ENCODE measurements around the gene SHFL.

SHFL gene

DNA sequence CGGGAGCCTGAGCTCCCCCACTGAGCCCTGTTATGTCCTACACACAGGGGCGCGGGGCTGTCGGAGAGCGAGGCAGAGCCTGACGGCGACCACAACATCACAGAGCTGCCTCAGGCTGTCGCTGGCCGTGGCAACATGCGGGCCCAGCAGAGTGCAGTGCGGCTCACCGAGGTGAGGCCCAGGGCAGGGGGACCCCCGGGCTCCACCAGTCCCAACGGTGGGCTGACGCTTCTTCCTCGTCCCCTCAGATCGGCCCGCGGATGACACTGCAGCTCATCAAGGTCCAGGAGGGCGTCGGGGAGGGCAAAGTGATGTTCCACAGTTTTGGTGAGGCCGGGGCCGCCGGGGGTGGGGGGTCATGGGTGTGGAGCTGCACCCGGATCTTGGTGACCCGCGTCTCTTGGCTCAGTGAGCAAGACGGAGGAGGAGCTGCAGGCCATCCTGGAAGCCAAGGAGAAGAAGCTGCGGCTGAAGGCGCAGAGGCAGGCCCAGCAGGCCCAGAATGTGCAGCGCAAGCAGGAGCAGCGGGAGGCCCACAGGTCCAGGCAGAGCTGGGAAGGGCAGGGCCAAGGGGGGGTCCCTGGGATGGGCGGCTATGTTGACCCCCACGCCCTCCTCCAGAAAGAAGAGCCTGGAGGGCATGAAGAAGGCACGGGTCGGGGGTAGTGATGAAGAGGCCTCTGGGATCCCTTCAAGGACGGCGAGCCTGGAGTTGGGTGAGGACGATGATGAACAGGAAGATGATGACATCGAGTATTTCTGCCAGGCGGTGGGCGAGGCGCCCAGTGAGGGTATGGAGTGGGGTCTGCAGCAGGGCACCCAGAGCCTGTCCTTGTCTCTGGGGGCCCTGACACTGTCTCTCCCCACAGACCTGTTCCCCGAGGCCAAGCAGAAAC is 24.2 kb downstream of the SHFL start:
- no peak for DNase-seq

DNA sequence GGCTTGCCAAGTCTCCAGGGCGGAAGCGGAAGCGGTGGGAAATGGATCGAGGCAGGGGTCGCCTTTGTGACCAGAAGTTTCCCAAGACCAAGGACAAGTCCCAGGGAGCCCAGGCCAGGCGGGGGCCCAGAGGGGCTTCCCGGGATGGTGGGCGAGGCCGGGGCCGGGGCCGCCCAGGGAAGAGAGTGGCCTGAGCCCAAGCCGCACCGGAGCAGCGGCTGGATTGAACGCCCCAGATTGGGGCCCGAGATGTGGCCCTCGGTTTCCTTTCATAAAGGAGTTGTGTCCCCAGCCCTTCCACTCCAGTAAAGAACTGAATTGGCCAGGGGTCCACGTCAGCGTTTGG is 24.8 kb downstream of the SHFL start:
- DNase-seq = no peak

DNA sequence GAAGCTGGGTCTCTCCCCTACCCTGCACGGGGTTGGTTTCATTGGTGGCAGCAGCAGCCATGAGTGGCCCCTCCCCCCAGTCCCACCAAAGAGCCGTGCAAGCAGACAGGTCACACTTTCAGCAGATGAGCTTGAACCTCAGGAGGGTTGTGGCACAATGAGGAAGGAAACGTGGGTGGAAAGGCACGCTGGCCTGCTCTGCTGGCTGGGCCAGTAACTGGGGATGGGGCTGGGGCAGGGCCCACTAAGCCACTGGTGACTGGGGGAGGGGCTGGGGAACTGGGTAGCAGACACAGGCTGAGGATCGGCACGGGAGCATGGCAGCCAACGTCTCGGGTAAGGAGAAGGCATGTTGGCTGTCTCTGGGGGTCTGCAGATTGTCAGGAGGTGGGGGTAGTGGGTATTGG is 25.3 kb downstream of the SHFL start, which contains the start of gene P2RY11:
Gene P2RY11 (plus strand): TSS at position 289 of the 407 bp plus-strand sequence. CDS start 29 bp downstream, at position 318.
- DNase-seq = peak; percentile 31

DNA sequence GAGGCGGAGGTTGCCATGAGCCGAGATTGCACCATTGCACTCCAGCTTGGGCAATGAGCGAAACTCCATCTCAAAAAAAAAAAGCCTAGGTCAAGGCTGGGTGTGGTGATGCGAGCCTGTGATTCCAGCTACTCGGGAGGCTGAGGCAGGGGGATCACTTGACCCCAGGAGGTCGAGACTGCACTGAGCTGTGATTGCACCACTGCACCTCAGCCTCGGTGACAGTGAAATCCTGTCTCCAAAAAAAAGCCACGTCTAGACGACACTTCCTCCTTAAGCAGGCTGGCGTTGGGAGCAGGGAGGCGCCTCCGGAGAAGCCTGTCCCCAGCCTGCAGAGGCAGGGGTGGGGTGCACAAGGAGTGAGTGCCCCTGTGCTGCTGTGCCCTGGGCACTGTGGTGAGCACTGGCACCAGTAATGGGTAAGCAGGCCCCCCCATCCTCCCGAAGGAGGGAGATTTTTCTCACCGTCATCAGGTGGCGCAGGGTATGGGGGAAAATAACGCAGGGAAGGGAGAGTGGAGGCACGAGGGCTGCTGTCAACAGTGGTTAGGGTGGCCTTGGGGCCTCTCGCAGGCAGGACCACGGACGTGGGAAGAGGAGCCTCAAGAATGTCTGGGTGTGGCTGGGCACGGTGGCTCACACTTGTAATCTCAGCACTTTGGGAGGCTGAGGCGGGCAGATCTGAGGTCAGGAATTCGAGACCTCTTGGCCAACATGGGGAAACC is 26.1 kb downstream of the SHFL start:
- DNase-seq = peak; percentile 63

DNA sequence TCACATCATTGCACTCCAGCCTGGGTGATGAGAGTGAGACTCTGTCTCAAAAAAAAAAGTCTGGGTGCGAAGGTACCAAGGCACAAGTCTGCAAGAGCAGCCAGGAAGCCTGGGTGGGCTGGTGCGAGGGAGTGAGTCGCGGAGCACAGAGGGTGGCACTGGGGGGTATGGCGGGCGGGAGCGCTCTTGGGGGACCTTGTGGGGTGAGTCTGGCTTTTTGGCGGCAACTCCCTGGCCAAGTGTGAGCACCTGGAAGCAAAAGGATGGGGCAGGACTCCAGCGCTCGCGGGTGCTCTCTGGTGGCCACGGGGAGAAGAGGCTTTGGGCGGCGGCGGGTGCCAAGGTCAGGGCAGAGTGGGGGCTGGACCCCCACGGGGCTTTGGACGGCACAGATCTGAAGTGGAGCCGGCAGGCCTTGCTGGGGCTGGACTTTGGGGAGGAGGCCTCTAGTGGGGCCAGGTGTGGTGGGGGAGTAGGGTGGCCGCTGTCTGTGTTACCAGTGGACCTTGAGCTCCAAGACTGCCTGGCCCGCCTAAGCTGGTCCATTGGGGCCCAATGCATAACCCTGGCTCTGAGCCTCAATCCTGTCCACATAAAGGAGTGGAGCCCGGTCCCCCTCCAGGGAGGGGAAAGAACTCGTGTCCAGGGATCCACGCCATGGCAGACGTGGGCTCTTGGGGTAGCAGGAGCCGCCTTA is 26.9 kb downstream of the SHFL start:
- DNase-seq = peak; percentile 62

DNA sequence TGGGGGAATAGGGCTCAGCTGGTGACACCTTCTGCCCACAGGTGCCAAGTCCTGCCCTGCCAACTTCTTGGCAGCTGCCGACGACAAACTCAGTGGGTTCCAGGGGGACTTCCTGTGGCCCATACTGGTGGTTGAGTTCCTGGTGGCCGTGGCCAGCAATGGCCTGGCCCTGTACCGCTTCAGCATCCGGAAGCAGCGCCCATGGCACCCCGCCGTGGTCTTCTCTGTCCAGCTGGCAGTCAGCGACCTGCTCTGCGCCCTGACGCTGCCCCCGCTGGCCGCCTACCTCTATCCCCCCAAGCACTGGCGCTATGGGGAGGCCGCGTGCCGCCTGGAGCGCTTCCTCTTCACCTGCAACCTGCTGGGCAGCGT is 27.5 kb downstream of the SHFL start:
- no peak for DNase-seq

DNA sequence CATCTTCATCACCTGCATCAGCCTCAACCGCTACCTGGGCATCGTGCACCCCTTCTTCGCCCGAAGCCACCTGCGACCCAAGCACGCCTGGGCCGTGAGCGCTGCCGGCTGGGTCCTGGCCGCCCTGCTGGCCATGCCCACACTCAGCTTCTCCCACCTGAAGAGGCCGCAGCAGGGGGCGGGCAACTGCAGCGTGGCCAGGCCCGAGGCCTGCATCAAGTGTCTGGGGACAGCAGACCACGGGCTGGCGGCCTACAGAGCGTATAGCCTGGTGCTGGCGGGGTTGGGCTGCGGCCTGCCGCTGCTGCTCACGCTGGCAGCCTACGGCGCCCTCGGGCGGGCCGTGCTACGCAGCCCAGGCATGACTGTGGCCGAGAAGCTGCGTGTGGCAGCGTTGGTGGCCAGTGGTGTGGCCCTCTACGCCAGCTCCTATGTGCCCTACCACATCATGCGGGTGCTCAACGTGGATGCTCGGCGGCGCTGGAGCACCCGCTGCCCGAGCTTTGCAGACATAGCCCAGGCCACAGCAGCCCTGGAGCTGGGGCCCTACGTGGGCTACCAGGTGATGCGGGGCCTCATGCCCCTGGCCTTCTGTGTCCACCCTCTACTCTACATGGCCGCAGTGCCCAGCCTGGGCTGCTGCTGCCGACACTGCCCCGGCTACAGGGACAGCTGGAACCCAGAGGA is 28.0 kb downstream of the SHFL start:
- no peak for DNase-seq

DNA sequence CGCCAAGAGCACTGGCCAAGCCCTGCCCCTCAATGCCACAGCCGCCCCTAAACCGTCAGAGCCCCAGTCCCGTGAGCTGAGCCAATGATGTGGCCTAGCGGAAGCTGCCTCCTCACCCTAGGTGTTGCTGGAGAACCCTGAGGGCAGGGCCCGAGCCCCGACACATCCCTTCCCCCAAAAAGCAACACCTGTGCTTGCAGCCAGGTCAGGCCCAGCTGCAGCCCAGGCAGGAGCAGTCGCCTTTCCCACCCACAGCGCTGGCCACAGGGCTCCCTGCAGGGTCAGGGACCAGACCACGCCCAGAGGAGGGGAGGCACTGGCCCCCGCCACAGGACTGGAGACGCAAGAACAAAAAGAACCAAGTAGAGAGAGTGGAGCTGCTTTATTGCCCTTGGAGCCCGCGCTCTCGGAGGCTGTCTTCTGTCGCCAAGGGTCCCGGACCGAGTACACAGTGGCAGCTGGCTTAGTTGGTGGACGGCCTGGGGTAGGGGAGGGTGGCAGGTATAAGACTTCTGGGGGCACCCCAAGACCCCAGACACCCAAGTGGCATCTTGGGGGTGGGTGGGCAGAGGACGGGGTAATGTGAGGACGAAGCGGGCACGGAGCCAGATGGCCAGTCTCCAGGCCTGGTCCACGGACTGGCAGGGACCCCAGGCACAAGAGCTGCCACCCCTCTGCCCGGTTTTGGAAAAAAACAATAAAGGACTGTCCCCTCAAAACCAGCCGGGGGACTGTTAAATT is 28.7 kb downstream of the SHFL start:
- no peak for DNase-seq

DNA sequence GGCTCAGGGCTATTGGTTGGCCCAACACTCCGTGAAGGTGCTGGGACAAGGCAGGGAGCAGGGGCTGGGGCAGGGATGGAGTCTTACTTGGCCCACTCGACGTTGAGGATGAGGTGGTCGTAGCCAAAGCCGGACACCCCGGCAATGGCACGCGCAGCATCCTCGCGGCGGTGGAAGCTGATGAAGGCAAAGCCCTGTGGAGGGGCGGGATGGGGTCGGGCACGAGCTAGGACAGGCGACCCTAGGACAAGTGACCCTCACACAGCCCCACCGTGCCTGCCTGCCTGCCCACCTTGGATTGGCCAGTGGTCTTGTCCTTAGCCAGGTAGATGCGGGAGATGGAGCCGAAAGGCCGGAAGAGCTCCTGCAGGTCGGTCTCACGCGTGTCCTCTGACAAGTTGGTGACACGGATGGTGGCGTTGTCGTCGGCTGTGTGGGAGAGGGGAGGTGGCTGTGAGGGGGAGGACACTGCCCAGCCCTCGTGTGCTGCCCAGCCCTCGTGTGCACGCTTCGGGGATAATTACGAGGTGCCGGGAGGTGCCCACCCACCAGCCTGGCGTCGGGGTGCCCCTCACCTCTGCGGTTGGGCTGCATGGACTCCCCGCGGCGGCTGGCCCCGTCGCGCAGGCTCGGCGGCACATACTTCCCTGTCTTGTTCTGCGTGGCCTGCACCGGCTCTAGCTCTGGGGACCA is 29.4 kb downstream of the SHFL start:
- no peak for DNase-seq

DNA sequence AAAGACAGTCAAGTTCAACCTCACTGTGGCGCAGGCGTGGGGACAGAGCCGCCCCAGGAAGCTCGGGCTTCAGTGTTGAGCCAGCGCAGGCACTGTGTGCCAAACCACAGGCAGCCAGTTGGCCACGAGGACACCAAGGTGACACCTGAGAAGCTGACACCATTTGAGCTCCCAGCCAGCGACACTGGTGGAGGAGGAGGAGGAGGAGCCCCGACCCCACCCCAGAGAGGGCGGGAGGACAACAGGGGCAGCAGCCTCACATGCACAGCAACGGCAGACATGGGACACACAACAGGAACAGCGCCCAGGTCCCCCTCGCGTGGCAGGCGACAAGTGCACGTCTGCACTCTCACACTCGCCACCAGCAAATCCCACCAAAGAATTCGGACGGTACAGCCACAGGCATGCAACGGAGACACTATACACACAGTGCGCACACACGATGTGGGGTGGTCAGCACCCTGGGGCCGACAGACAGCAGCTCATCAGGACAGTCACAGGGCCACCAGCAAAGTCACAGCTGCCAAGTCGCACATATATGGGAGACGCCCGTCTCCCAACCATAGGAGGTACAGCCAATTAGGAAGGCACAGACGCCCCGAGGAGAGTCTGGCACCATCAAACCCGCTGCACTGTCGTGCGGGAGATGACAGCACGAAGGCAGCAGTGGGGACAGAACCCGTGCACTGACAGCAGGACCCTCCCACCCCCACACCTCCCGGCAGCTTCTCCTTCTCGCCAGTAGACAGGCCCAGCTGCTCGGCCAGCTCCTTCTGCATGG is 30.2 kb downstream of the SHFL start:
- no peak for DNase-seq

DNA sequence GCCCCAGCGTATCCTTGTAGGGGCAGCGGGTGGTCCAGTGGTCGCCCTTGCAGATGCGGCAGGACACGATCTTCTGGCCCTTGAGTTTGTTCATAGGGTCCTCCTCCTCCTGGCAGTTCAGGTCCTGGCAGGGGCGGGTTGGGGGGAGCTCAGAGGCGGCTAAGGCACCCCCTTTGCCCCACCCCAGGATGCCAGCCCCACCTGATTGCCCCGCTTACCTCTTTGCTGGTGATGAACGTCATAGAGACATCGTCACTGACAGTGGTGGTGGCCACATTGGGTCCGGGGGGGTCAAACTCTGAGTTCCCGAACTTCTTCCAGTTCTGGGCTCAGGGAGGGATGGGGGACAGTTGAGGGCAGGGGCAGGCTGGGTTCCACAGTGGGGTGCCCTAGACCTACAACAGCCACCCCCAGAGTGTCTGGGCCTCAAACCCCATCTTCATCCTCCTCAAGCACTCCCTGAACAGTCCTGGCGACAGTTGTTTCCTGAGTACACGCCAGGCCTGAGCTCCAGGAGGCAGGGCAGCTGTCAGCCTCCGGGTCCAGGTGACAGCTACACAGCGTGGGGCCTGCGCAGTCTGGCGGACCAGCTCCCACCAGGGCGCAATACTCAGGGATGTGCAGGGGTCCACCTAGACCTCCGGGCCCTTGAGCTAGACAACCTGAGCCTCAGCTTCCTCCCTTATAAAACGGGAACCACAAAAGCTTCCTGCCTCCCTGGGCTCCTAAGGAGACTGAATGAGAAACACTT is 30.9 kb downstream of the SHFL start:
- no peak for DNase-seq

DNA sequence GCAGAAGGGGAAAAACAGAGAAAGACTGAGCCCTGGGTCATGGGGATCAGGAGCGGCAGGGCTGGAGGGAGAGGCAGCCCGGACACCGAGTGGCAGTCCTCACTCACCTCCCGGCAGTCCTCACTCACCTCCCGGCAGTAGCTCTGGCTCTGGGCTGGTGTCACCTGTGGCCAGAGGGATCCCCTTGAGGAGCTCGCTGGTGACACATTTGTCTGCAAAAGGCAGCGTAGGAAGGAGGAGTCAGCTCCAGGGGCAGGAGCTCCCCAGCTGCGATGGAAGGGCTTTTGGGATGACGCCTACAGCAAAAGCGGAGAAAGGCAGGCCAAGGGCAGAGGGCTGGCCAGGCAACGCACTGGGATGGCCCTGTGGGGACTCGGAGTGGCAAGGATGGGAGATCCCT is 32.8 kb downstream of the SHFL start:
- no peak for DNase-seq

DNA sequence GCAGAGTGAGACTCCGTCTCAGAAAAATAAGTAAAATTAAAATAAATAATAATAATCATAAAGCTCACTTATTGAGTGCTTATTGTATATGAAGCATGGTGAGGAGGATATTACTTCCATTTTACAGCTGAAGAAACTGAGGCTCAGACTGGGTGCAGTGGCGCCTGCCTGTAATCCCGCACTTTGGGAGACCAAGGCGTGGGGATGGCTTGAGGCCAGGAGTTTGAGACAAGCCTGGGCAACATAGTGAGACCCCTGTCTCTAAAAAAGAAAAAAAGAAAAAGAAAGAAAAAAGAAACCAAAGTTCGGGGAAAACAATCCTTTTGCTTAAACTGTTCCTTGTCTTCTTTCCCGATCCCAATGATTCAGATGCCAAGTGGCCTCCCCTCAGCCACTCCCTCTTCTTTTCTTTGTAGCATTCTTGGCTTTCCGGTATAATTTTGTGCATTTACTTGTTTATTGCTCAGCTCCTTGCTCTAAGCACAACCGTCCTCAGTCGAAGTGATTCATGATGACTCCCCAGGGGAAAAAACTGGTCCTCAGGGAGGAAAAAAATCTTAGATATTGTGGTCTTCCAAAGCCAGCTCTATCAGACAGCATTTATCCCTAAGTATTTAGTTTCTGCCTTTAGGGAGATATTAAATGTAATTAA is 34.5 kb downstream of the SHFL start:
- DNase-seq = no peak

DNA sequence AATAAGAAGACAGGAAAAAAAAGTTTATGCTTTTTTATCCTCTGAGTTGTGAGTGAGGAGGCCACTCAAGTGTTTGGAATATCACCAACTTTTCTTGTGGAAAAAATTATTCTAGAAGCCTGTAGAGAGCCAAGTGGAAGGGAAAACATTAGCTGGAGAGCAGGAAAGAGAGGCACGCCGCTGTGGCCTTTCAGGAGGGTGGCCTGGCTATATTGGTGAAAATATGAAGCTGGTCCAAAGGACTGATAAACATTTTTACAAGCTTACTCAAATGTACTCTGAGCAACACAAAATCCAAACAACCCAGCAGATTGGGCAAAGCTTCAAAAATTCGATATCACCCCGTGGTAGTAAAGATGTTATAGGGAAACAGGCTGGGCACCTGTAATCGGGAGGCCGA is 35.9 kb downstream of the SHFL start:
- DNase-seq = no peak

DNA sequence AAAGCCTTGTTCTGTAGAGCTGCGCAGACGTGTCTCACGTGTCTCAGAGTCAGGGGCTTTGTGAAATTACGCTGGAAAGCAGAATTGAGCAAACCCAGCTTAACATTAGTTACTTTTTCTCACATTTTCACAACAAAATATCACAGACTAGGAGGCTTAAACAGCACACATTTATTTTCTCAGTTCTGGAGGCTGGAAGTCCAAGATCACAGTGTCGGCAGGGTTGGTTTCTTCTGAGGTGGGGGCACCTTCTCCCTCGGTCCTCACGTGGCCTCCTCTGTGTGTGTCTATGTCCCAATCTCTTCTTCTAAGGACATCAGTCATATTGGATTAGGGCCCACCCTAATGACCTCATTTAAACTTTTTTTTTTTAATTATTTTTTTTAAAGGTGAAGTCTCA is 38.3 kb downstream of the SHFL start:
- no peak for DNase-seq

DNA sequence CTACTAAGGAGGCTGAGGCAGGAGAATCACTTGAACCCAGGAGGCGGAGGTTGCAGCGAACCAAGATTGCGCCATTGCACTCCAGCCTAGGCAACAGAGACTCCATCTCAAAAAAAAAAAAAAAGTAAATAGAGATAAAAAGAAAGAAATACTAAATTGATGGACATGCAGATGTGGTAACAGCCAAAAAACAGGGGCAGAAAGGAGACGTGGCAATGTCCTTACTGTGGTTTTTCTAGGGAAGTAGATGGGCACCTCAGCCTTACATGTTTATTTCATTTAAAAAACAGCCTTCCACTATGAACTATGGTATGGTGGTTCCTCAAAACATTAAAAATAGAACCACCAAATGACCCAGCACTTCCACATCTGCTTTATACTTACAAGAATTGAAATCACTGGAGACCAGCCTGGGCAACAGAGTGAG is 40.1 kb downstream of the SHFL start:
- no peak for DNase-seq

DNA sequence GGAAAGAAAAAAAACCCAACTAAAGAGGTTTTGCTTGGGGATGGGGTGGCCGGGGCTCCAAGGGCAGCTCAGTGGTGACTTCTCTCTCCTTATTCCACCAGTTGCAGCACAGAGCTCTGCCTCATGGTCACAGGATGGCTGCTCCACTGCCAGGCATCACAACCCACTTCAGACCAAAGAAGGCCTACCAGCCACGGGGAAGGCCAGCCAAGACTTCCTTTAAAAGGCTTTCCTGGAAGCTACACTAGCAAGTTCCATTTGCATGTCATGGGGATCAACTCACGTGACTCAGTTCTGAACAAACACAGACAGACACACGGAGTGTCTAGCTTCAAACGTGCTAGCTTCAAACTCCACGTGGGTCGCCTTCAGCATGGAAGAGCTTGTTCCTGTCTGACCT is 46.8 kb downstream of the SHFL start:
- DNase-seq = no peak

DNA sequence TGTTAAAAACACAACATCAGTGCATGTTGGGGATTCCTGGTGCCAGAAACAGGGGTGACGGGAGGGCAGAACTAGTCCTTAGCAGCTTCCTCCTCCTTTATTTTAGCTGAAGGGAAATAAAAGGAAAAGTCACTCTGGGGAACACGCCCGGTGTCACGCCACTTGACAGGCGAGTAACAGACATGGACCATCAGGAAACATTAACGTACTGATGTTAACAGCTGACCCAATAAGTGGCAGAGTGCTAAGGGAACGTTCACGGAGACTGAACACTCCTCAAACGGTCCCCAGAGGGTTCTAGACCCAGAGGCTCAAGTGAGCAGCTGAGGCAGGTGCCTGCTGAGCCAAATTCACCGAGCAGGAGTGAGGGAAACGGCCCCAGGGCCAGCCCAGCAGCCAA is 47.5 kb downstream of the SHFL start:
- no peak for DNase-seq

DNA sequence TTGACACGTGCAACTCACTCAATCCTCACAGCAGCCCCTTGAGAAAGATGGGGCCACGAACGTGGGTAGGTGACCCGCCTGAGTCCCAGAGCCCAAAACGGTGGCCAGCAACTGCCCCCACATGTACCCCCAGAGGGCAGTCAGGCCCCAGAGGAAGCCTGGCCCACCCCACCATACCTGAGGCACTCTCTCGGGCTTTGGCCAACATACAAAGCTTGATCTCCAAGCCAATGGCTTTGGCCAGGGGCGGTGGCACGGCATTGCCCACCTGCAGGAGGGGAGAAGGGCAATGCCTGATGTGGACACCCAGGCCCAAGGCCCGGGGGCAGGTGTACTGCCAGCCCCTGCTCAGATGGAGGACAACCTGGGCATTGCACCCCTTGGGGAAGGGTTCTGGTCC is 47.9 kb downstream of the SHFL start:
- DNase-seq = no peak
